NCI-H2107 (cell line): ENCODE measurements around the gene BIN1.

Experiments used
- DNase-seq: peaks from one replicate; lab custom pipeline; 2025; lab: John Stamatoyannopoulos, UW

Gene BIN1

DNA sequence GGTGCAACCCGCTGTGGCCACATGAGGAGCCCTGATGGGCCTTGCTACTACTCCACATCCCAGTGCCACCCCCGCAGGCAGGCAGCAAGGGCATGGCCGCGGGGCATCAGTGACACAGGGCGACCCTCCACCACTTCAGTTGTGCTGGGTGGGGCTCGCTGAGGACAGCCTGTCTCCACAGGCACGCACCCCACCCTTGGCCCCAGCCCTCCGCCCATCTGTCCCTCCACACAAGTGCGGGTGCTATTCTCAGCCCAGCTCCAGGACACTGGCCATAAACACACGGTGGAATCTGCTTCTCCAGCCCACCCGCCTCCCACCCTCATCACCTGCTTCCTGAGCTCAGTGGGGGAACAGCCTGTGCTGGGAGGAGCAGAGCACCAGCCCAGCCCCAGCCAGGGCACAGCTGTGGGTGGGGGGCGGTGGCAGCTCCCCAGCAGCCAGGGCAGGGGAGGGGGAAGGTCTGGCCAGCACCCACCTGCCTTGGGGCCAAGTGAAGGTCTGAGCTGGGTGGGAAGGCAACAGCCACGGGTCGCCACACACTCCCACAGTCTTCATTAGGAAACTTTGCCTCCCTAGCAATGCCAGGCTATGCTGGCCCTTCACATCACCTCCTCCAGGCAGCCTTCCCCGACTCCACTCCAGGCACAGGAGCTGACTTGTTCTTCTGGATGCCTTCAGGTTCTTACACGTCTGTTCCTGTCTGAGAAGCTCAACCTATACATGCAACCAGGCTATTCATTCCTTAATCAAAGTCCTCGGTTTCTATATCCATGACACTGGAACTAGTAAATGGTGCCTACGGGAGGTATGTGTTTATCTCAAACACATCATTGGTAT, 16.5 kb downstream of the BIN1 start:
- DNase-seq = no peak

DNA sequence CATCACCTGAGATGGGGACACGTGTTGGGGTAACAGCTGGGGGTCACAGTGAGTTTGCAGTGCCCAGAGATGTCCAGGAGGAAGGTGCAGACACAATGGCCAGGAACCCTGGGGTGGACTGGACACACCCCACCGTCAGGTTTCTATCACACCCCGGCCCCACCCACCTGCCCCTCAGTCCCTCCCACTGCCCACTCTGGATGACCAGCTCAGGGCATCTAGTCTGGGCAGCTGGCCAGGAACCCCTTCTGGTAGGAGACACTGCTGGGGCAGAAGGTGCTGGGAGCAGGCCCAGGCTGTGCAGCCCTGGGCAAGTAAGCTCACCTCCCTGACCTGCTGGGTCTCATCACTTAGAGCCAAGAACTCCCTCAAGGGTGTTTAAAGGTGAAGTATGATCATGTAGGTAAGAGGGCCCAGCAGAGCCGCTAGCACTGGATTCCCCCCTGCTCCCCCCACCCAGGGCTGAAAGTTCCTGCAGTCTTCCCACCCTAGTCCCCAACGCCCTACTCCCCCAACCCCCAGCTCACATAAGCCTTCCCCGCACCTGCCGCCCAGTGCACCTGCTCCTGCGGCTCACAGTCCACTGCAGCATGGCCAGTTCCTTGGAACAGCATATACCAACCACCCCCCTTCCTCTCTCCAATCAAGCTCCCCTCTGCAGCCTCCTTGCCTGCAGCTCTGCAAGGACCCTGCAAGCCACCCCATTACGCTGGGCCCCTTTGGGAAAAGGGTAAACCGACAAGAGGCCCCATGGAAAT, 17.3 kb downstream of the BIN1 start:
- DNase-seq = no peak

DNA sequence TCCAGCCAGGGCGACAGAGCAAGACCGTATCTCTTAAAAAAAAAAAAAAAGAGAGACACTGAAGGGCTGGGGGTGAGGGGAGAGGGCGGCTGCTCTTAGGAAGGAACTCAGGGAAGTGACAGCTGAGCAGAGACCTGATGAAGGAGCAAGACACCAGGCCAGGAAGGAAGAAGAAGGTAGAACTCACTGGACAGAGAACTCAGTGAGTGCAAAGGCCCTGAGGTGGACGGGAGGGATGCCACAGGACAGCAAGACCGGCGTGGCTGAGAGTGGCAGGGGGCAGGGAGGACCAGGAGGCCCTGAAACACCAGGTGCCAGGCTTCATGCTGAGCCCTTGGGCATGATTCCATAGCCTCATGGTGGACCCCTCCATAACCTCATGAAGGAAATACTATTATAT, 18.2 kb downstream of the BIN1 start:
- DNase-seq = no peak

DNA sequence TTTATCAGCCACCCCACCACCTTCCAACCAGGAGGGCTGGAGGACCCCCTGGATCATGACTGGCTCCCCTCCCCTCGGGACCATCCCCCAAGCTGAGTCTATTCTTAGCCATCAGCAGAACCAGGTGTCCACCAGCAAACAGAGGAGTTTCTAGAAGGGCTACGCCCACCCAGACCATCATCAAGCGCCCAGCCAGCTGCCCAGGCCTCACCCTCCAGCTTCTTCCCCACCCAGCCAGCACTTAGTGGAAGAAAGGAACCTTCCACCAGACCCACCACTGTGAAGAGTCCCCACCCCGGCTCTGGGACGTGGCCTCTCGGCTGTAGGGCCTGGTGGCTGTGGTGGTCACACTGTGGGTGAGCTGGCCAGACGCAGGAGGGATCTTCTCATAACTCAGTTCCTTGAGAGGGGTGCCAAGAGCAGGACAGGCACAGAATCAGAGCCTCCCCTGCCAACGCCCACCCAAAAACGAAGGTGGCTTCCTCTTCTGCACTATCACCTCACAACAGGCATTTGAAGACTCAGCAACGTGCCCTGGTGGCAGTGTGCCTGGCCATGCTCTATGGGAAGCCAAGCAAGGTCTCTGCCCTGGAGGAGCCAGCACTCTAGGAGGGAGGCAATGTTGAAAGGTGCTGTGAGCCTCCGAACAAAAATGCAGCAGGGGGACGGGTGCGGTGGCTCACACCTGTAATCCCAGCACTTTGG, 19.0 kb downstream of the BIN1 start:
- no peak for DNase-seq

DNA sequence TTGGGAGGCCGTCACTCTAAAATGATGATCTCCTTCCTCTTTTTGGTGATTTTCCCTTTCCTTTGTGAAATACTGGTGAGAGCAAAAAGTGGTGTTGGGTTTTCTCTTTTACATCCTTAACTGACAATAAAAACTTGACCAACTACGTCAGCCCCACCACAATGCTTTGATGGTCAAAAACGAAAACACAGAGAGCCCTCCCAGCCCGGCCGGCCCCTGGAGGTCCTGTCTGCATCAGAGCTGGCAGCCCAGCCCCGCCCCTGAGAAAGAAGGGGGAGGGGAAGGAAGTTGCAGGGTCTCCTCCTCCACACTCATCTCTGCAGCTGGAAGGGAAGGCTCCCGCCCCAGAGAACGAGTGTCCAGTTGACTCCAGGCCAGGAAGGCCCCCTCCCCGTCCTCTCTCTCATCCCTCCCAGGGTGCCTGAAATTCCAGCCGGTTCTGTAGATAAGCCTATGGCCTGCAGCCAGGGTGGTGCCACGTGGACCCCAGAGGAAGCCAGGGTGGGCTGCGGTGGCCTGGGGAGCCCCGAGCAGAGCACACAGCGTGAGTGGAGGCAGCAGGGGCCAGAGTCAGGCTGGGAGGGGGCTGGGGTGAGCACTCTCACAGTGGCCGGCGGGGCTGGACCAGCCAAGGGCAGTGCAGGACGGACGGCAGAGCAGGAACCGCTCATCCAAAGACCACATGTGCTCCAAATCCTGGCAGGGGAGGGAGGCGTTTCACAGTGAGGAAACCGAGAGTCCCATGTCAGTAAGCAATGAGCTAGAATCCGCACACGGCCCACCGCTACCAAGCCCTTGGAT, 19.8 kb downstream of the BIN1 start:
- DNase-seq = no peak

DNA sequence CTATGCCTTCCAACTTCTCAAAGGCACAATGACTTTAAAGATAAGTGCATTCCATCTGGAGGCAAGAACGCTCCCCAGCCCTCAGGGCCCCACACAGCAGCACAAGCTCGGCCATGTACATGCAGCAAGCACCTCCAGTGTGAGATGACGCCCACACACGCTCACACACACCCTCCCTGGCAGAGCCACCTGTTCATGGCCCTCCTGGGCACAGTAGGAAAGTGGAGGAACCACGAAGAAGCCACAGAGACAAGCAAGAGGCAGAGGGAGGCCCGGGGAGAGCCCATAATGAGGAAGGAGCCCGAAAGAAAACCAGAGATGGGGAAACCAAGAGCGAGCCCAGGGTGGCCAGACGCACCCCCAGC, 21.7 kb downstream of the BIN1 start:
- DNase-seq = no peak

DNA sequence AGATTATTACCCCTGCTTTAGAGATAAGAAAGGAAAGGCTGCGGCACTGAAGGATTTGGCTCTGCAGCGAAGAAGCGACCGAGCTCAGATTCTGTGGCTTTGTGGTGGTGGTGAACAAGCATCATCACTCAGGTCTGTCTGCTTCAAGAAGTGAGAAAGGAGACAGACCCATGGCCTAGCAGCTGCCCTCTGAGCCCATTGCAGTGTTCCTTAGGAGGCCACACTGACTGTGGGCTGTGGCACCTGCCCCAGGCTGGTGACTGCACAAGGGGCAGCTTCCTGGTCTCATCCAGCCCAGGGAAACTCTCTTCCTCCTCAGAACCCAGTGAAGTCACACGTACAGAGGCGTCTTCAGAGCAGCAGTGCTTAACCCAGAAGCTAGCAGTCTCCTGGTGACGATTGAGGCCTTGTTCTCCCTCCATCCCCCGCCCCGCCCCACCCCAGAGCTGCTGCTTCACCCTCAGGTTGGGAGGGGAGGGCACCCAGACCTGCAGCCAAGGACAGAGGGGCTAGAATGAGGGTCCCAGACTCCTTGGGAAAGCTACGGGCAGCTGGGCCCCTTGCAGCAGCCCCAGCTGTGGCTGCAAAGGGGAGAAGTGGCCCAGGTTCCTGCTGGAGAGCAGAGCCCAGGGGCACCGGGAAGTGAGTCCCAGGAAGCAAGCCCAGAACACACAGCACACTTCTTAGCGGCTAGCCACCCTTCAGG, 22.2 kb downstream of the BIN1 start:
- DNase-seq = no peak

DNA sequence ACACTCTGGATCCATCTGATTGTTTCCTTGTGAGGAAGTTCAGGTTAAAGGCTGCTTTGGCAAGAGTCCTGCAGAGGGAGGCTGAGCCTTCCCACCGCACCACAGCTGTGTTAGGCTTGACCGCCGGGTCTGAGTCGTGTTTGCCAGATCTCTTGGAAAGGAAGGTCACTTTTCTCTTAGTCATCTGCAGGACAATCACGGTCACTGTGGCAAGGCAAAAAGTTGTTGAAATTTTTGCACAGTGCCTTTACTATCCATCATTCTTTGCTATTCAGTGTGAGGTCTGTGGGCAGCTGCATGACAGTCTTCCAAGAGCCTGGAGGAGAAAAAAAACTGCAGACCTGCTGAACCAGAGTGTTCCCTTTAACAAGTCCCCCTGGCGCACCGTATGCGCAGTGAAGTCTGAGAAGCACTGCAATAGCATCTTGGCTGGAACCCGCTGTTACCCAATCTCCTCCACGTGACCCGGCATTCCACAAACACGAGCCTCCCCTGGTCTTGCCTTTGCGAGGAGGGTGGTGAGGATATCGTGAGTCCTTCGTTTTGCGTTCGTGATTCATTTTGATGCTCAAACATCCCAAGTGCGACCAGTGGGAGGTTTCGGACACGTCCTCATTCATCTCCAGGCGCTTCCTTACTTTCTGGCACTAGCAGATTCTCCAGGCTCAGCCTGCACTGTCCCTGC, 23.0 kb downstream of the BIN1 start:
- no peak for DNase-seq

DNA sequence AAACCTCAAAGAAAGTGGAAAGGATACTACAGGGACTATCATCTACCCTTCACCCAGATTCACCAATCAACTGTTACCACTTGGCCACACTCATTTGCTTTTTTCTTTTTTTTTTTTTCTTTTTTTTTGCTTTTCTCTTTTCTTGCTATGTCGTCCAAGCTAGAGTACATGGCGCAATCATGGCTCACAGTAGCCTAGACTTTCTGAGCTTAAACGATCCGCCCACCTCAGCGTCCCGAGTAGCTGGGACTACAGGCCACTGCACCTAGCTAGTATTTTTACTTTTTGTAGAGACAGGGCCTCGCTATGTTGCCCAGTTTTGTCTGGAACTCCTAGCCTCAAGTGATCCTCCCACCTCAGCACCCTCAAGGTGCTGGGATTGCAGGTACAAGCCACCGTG, 24.0 kb downstream of the BIN1 start:
- DNase-seq = no peak

DNA sequence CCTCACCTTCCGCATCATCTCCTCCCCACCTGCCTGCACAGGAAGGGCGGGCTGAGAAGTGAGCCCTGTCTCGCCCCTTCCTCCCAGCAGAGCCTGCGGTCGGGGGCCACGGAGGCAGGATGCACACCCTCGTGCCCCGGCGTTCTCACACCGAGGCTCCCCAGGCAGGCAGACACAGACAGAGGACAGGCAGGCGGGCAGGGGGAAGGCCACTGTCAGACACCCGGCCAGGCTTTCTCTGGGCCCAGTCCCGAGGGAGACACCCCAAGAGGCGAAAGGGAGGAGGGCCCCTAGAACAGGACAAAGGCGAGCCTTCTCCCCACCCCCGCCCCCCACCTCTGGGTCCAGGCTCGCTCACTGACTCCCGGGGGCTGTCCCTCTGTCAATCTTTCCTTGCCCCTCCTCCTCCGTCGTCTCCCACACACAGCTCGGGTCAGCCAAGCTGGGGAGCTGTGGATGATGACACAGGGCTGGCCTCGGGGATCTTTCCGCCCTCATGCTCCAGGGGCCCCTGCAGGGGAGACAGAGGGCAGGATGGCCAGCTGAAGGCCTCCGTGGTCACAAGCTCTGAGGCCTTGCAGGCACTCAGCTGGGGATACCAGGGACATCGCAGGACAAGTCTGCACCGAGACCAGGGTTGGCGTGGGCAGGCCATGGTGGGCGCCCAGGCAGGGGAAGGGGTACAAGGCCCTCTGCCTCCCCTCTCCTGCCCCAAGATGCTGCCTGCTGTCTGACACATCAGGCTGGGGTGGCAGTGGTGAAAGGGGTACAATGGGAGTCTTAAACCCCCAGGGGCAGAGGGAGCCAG, 24.9 kb downstream of the BIN1 start:
- DNase-seq = no peak

DNA sequence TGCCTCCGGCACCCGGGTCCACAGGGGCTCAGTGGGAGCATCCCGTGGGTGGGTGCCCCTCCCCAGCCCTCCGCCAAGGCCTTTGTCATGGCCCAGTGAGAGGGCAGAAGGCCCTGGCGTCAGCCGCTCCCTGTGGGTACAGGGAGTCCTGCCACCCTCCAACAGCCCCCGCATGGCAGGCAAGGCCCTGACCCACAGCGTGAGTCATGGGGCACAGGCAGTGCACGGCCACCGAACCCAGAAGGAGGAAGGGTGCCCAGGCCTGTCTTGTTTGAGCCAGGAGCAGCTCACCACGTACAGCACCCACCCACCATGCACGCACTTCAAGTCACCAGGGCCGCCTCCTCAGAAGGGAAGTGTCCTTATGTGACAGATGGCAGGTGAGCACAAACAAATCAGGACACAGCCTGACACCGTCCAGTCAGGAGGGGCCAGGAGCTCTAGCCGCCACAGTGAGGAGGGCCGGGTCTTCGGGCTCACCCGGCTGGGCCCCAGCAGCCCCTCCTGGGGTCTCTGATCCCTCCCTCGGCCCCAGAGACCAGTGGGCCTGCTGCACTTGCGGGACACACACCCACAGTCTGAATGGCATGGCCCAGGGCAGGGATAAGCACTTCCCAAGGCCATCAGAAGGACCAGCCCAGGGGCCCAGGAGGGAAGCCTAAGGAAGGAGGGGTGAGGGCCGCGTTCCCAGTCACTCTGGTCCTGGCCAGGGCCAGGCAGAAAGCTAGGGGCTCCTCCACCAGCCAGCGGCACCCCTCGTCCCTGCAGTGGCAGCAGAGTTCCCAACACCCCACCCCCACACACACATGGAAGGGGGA, 25.8 kb downstream of the BIN1 start:
- DNase-seq = no peak

DNA sequence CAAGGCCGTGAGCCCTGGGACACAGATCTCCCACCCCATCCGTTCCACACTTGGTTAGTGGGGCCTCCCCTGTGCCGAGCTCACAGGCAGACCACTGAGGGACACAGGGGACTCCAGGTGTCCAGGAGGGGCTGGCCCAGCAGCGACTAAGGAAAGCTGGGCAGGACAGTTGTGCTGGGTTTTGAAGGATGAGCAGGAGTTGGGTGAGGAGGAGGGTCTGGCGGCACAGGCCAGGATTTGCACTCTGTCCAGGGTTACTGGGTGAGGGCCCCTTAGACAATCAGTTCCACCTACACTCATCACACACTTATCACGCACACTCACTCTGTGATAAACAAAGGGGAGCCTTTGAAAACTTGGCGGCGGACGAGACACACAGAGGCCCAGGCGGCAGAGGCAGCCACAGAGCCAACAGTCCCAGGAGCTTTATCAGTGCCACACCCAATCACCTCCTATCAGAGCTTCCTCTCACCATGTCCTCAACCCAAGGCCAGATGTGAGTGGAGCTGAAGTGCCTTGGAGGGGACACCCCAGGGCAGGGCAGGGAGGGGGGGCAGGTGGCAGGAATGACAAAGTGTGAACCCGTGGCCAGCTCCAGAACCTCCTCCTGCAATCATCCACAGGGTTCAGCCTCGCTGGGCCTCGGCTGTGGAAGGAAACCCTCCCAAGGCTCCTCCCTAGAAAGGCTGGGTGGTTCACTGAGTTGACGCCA, 26.6 kb downstream of the BIN1 start:
- DNase-seq = no peak

DNA sequence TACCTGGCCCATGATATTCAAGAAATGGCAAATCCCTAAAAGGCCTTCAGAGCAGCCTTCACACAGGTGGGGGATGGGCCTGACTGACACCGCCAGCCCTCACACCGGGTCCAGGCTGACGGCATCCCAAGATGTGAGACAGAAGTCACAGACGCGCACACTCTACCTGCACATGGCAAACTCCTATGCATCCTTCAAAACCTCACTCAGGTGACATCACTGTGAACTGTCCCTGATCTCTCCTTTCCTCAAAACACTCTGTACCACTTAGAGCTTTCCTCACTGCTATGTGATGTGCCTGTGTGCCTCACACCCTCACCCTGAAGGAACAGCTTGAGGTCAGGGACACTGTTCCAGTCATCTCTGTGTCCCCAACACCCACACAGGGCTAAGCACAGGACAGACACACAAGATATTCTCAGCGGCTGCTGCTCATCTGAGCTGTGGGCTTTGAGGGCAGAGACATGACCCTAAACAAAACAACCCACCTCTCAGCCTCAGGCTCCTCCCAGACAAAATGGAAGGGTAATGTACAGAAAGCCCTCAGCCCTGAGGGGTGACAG, 27.5 kb downstream of the BIN1 start:
- DNase-seq = no peak

DNA sequence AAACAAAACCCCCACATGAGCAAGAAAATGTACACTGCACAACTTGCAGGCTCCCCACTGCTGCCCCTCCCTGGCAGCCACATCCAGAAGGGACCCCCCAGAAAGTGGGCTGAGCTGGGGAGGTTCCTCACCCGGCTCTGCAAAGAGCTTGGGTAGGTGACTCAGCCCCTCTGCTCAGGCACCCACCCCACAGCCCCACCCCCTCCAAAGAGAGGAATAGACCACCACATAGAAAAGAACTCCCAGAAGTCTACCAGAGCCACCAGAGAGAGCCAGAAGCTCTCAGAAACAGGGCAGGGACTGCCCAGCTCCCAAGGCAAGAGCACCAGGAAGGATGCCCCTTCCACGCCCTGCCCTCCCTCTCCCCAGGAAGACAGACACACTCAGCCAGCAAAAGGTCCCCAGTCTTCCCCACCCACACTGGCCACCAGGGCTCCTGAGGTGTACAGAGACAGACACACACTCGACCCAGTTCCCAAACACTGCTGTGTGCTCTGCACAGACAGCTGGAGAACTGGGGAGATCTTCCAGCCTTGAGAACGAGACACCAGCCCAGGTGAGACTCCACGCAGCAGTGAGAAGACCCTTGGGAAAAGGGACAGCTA, 28.2 kb downstream of the BIN1 start:
- DNase-seq = no peak

DNA sequence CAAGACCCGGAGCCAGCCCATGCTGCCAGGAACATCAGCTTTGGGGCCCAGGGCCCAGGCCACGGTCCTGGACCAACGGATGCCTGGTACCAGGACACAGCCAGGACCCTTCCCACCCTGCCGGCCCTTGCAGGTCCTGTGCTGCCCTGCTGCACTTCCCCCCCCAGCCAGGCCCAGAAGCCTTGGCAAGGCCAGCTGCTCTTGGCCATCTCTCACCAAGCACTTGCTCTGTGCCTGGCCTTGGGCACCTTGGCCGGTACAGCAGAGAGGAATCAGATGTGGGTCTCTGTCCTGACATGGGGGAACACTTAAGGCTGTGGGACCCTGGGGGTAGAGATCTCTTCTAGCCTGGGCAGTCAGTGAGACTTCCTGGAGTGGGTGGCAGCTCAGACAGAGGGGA, 28.9 kb downstream of the BIN1 start:
- DNase-seq = no peak

DNA sequence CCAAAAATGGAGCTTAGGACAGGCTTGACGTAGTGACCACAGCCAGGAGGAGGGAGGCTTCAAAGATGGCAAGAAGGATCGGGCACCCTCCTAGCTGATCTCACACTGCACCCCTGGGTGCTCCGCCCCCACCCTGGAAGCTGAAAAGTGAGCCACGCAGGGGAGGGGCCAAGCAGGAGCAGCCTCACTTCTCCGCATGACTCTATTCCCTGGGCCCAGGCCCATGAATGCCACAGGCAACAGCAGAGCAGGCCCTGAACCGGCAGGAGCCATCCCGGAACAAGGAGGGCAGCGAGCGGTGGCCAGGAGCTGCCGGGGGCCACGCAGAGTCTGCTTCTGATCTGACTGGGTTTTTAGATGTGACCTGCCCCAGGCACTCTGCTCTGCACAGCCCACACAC, 30.0 kb downstream of the BIN1 start:
- DNase-seq = no peak

DNA sequence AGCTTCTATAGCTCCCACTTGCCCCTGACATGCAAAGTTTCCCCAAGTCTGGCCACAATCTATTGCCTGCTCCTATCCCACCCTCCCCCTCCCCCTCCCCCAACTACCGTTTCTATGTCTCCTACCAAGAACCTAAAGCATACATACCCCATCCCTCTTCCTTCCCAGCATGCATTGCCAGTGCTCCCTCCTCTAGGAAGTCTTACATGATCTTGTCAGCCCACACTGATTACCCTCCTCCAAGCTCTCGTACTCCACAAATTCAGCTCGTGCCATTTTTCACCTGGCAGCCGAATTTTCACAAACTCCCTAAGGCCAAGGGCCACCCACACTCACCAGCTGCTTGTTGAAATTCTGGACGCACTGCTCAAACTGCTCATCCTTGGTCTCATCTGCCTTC, 30.7 kb downstream of the BIN1 start:
- no peak for DNase-seq

DNA sequence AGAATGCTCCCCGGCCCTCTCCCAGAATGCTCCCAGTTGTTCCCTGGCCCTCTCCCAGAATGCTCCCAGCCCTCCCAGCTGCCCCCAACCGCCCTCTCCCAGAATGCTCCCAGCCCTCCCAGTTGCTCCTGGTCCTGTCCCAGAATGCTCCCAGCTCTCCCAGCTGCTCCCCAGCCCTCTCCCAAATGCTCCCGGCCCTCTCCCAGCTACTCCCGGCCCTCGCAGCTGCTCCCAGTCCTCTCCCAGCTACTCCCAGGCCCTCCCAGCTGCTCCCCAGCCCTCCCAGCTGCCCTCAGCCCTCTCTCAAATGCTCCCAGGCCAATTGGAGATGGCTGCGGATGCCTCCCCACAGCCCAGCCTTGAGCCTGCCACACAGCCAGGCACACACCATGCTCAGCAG, 31.1 kb downstream of the BIN1 start:
- DNase-seq = no peak
